ENCODE measurements around the gene PBX4.

The PBX4 gene

DNA sequence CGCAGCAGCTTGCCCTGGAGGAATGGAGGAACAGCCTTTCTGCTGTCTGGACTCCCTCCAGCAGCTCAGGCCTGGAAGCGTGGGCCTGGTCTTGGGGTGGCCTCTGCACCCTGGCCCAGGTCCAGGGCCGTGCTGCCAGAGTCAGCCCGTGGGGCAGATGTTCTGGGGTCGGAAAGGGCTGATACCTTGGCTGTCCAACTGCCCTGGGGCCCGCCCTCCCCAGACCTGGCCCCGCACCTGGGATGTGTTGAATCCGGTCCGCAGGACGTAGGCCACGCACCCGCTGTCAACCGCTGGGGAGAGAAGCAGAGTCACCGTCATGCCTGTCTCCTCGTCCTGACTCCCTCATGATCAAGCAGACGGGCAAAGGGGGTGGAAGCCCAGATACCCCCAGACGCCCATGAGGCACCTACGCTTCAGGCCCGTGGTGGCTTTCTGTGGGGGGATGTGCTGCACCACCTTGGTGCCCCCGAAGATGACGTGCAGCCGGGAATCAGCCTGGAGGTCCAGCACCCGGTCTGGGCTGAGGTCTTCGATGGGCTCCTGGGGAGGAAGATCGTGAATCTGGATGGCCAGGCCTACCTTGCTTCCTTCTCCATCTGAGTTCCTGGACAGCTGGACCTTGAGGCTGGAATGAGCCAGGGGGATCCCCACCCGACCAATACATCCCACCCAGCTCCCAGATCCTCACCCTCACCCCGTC lies 37.3 kb upstream of the PBX4 start:
- H3K36me3 ChIP-seq (ENCODE audit: control insufficient read depth in 2 of 2, insufficient read depth in 1 of 2, low read length in 2 of 2), result peaks cover 23 to 92% of the 10 kb centered on the region in 2 experiments

DNA sequence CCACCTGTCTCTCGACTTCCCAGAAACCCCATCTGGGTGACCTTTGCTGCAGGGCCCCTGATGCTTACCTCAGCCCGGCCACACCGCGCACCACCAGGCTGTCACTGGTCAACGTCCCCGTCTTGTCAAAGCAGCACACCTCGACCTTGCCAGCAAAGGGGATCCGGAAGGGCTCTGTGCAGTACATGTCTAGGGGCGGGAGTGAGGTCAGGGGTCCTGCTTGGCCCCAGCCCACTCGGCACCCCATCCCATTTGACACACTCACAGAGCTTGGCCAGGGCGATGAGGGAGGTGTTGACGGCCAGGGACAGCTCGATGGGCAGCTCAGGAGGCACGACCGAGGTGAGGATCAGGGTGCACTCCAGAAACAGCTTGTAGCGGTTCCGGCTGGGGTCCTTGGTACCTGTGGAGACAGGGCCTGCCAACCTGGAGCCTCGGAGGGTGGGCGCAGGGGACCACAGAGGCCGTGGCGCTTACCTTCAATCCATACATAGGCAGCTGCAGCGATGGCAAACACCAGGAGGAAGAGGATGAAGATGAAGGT lies 36.6 kb upstream of the PBX4 start:
- TF ChIP-seq ZNF513 (tag by site-specific recombination; IDR thresholded peaks at IDR 0.05) (peak; percentile 67), ZNF529 (tag by site-specific recombination; IDR thresholded peaks at IDR 0.05; ENCODE audit: insufficient replicate concordance) (no peak)

More for the DNA sequence above, 37.3 kb upstream of the PBX4 start:
- Histone ChIP-seq H3K9me3 (ENCODE audit: control insufficient read depth, insufficient read depth, low read depth, low read length) (no peaks in the 10 kb centered on the region), H3K4me3 (ENCODE audit: low read depth, low read length) (no peak overlapping the region), H3K4me1 (ENCODE audit: control insufficient read depth, insufficient read depth, low read length) (no peaks in the 10 kb centered on the region), H3K27ac (ENCODE audit: extremely low read depth, low read depth, low read length) (no peak overlapping the region)
- TF ChIP-seq ZSCAN30 (tag by site-specific recombination; IDR thresholded peaks at IDR 0.05) (no peak), ZNF707 (tag by site-specific recombination; IDR thresholded peaks at IDR 0.05) (no peak), ZNF639 (tag by site-specific recombination; IDR thresholded peaks at IDR 0.05) (no peak), ZNF184 (tag by site-specific recombination; IDR thresholded peaks at IDR 0.05) (no peak), ZNF654 (tag by site-specific recombination; IDR thresholded peaks at IDR 0.05; ENCODE audit: low read depth) (no peak), SP2 (tag by site-specific recombination; IDR thresholded peaks at IDR 0.05) (no peak), ZNF239 (tag by site-specific recombination; IDR thresholded peaks at IDR 0.05) (no peak), HOXC10 (CRISPR knock-in tag; IDR thresholded peaks at IDR 0.05) (no peak)
- CTCF ChIA-PET, result no interaction called here
- POLR2A ChIA-PET, result no interaction called here

GRCh38 chr19:19654441-19654840 lies 36.0 kb upstream of the PBX4 start:
- CTCF ChIA-PET, result interaction anchor here (1.5 kb wide), 1 partner anchor 123 kb away, joined by 4 read pairs; no protein-coding TSS in a partner anchor
- peaks cover 23 to 98% of the 10 kb centered on the region in 2 experiments for H3K36me3 ChIP-seq (ENCODE audit: control insufficient read depth in 2 of 2, insufficient read depth in 1 of 2, low read length in 2 of 2)
- H3K4me1 ChIP-seq (ENCODE audit: control insufficient read depth, insufficient read depth, low read length), result no peaks in the 10 kb centered on the region
- no peak overlapping the region for H3K4me3 ChIP-seq (ENCODE audit: low read depth, low read length)
- POLR2A ChIA-PET, result interaction anchor here (3.0 kb wide), 1 partner anchor 9 kb away, joined by 10 read pairs; the partner anchor contains the start of gene ATP13A1
- TF ChIP-seq KLF17 (tag by site-specific recombination; IDR thresholded peaks at IDR 0.05) (no peak), ZNF16 (tag by site-specific recombination; IDR thresholded peaks at IDR 0.05; ENCODE audit: low read depth) (no peak), ZSCAN4 (tag by site-specific recombination; IDR thresholded peaks at IDR 0.05) (no peak), ZSCAN16 (tag by site-specific recombination; IDR thresholded peaks at IDR 0.05) (no peak), PRDM1 (tag by site-specific recombination; IDR thresholded peaks at IDR 0.05) (no peak), ZFP3 (tag by site-specific recombination; IDR thresholded peaks at IDR 0.05; ENCODE audit: low read depth) (no peak), ZFHX2 (tag by site-specific recombination; conservative IDR thresholded peaks at IDR 0.05) (no peak), ZNF132 (tag by site-specific recombination; IDR thresholded peaks at IDR 0.05; ENCODE audit: borderline replicate concordance) (no peak)
- no peaks in the 10 kb centered on the region for H3K9me3 ChIP-seq (ENCODE audit: control insufficient read depth, insufficient read depth, low read depth, low read length)
- no peak overlapping the region for H3K27ac ChIP-seq (ENCODE audit: extremely low read depth, low read depth, low read length)

More for the DNA sequence above, 36.6 kb upstream of the PBX4 start:
- POLR2A ChIA-PET, result no interaction called here
- Histone ChIP-seq H3K36me3 (ENCODE audit: control insufficient read depth in 2 of 2, insufficient read depth in 1 of 2, low read length in 2 of 2) (peaks cover 23 to 98% of the 10 kb centered on the region in 2 experiments), H3K27ac (ENCODE audit: extremely low read depth, low read depth, low read length) (no peak overlapping the region), H3K4me3 (ENCODE audit: low read depth, low read length) (no peak overlapping the region), H3K4me1 (ENCODE audit: control insufficient read depth, insufficient read depth, low read length) (no peaks in the 10 kb centered on the region), H3K9me3 (ENCODE audit: control insufficient read depth, insufficient read depth, low read depth, low read length) (no peaks in the 10 kb centered on the region)
- CTCF ChIA-PET, result no interaction called here
